GM20431 (cell line): ENCODE results near the gene ZNF423.

Experiments
- in situ Hi-C: fragments of 300-500 bp; cut with MseI, MboI; formaldehyde crosslinking; loops from one replicate; pipeline ENCODE4 v1.15.0; 2020; ENCODE audit warnings: low sequenced_read_pairs; ENCODE audit not compliant: unreplicated experiment

Gene ZNF423

GRCh38 chr16:49495596-49496355 lies 360.1 kb downstream of the ZNF423 start:
- in situ Hi-C loops = no loop called here

- in situ Hi-C loops = no loop called here
Observed at GRCh38 chr16:49494891-49495566, 360.9 kb downstream of the ZNF423 start.

DNA sequence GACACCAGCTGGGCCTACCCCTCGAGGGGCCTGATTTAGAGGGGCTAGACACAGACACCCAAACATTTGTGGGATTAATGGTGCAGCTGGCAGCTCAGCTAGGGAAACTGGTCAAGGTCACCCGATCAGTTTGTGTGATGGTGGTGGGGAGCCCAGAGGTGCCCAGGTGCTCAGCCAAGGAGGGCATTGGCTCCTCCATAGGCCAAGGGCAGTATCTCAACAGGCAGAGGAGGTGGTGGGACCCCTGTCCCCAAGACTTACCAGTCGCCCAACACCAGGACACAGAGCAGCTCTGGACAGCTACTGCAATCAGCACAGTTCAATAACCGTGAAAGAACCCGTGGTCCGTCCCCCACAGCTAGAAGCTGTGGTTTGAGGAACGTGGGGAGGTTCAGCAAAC lies 361.4 kb downstream of the ZNF423 start:
- in situ Hi-C loops = no loop called here

- in situ Hi-C loops = no loop called here
Observed at GRCh38 chr16:49493836-49494235, 362.1 kb downstream of the ZNF423 start.

DNA sequence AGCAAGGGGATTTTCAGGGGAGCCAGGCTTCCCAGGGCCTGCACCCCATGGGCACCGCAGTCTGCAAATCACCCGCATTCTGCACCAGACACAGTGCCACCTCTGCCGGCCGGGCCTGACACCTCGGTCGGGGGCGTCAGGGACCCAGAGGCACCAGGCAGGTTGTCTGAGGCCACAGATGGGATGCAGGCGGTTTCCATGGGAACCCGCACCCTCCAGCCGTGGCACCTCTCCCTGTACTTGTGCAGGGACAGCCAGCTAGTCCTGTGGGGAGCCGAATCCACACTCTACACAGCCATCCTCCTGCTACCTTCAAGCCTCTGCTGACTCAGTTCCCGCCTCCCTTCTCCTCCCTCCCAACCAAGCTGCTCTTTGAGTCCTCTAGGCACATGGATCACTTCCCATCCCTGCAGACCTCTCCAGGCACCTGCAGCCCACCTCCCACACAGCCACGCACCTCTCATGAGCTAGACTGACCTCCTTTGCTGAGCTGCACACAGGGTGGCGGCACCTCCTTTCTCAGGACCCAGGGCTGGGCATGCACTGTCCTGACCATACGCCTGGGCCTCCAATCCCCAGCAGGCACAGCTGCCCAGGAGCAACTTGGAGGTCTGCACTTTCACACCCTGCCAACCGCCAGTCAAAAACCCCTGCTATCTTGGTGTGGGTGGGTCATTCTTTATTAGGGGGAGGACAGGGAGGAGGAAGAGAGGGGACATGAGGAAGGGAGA lies 362.9 kb downstream of the ZNF423 start:
- in situ Hi-C loops = no loop called here

- in situ Hi-C loops = no loop called here
Observed at GRCh38 chr16:49491771-49492761, 363.8 kb downstream of the ZNF423 start.

GRCh38 chr16:49491106-49491670 lies 364.7 kb downstream of the ZNF423 start:
- in situ Hi-C loops = no loop called here

- in situ Hi-C loops = no loop called here
Observed at GRCh38 chr16:49490321-49490705, 365.6 kb downstream of the ZNF423 start.

- in situ Hi-C loops = no loop called here
Observed at GRCh38 chr16:49489686-49490320, 366.1 kb downstream of the ZNF423 start.

- in situ Hi-C loops = no loop called here
Observed at GRCh38 chr16:49488740-49489525, 367.0 kb downstream of the ZNF423 start.

GRCh38 chr16:49488336-49488735 lies 367.6 kb downstream of the ZNF423 start:
- in situ Hi-C loops = no loop called here

- in situ Hi-C loops = no loop called here
Observed at GRCh38 chr16:49487746-49488145, 368.2 kb downstream of the ZNF423 start.

- in situ Hi-C loops = no loop called here
Observed at GRCh38 chr16:49486400-49486799, 369.5 kb downstream of the ZNF423 start.

DNA sequence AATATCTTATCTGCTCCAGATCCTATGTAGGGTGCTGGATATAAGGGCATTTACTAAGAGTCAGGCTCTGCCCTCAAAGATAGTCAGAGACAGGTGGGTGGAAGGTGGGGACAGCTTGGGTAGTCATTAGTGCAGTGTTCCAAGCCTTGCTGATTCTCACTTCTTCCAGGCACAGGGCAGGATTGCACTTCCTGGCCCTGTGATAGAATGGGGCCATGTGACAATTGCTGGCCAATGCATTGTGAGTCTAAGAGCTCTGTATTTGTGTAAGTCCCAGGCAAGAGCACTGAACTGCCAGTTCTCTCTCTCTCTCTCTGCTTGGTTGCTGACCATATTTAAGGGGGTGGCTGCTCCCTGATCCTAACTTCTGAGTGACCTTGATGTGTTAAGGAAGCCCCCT lies 370.2 kb downstream of the ZNF423 start:
- in situ Hi-C loops = no loop called here

DNA sequence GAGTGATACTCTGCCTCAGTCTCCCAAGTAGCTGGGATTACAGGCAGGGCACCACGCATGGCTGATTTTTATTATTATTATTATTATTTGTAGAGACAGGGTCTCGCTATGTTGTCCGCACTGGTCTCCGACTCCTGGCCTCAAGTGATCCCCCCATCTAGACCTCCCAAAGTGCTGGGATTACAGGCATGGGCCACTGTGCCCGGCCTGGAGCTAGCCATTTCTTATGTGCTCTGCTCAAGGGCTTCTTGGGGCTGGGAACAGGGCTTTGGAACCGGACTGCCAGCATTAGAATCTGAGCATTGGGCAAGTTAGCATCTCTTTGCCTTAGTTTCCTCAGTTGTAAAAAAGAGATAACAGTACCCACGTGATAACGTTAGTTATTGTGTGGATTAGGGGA lies 371.0 kb downstream of the ZNF423 start:
- in situ Hi-C loops = no loop called here

DNA sequence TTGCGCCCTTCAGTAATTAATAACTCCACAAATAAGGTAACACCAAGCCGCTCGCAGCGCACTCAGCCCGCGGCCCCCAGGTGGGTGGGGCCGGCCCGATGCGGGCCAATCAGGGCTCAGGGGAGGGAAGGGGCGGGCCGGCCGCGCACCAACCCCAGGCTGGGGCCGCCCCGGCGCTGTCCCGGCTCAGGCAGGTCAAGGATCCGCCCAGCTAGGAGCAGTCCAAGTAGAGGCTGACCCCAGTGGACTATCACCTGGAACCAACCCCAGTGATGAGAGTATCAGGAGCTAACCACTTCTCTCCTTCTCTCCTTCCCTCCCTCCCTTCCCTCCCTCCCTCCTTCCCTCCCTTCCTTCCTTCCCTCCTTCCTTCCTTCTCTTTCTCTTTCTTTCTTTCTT lies 371.5 kb downstream of the ZNF423 start:
- in situ Hi-C loops = no loop called here

DNA sequence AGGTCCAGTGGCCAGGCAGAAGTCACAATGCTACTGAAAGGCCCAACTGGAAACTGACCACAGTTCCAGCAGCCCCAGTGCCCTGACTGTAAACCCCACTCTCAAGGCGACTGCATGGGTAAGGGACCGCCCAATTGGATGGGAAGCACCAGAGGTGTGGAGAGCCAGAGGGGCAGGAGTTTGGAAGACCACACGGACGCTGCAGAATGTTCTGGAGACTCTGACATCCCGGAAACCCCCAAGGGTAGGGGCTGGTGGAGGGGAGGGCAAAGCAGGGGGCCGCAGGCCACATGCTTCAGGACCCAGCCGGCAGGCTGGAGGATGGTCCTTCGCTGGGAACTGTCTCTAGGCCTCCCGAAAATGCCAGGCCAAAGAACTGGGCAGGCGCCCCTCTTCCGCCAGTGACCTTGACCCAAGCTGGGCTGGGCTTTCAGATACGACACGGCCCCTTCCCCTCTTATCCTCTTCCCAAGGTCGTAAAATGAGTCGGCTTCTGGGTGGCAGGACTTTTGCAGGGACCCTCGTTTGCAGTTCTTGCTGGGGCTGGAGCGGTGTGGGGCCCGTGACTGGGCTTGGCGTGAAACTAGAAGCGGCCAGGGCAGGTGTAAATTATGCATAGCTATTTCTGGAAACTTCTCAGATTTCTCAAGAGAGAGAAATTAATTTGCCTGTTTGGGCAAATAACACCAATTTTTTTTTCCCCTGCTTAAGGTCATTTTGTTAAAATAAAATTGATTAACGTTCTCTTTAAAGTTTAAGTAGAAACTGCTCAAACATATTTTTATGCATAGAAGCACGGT lies 372.1 kb downstream of the ZNF423 start:
- in situ Hi-C loops = no loop called here

- in situ Hi-C loops = no loop called here
Observed at GRCh38 chr16:49483251-49483650, 372.7 kb downstream of the ZNF423 start.
